ENCODE results near the gene CCDC134.

The CCDC134 gene

DNA sequence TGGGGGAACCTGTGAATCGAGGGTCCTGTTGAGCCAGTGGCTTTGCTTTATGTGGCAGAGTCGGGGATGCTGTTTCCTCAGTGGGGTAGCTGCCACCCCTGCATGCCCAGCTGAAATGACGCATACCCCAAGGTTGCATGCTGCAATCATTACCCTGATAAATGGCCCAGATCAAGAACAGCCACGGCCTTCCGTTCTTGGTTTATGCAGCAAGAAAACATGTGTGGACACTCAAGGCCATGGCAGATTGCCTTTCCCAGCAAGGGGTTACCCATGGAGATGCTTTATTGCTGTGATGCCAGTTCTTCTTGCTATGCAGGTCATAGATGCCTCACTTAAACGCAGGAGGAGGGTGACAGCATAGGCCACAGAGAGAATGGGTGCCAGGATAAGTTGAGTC, 18.1 kb downstream of the CCDC134 start:
- peaks cover 8% of the 10 kb centered on the region for H3K36me3 ChIP-seq (ENCODE audit: control insufficient read depth, insufficient read depth, low read length)
- no peaks in the 10 kb centered on the region for H3K27me3 ChIP-seq (ENCODE audit: control insufficient read depth, insufficient read depth, low read length)
- H3K4me1 ChIP-seq (ENCODE audit: control insufficient read depth, insufficient read depth, low read length) = no peaks in the 10 kb centered on the region
- no peak overlapping the region for H3K4me3 ChIP-seq (ENCODE audit: low read length)
- no peak overlapping the region for H3K9ac ChIP-seq (ENCODE audit: low read length)
- no peak overlapping the region for H3K27ac ChIP-seq (ENCODE audit: low read depth, low read length)

DNA sequence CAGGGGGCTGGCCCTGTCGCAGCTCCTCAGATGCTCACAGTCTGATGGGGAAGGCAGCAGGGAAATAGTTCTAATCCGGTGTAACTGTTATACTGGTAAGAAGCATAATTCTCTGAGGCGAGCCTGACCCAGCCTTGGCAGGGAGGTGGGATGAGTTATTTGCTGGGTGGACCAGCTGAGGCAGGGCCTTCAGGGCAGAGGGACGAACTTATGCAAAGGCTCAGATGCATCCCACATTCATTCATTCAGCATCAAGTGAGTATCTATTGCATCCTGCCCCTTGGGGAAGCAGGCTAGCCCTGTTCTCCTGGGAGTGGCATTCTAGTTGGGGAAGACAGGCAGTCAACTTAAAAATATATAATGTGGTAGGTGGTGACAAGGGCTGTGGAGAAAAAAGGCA, 18.8 kb downstream of the CCDC134 start:
- H3K4me3 ChIP-seq (ENCODE audit: low read length) = no peak overlapping the region
- no peaks in the 10 kb centered on the region for H3K27me3 ChIP-seq (ENCODE audit: control insufficient read depth, insufficient read depth, low read length)
- no peak overlapping the region for H3K9ac ChIP-seq (ENCODE audit: low read length)
- no peaks in the 10 kb centered on the region for H3K4me1 ChIP-seq (ENCODE audit: control insufficient read depth, insufficient read depth, low read length)
- H3K36me3 ChIP-seq (ENCODE audit: control insufficient read depth, insufficient read depth, low read length) = peaks cover 8% of the 10 kb centered on the region
- no peak overlapping the region for H3K27ac ChIP-seq (ENCODE audit: low read depth, low read length)

DNA sequence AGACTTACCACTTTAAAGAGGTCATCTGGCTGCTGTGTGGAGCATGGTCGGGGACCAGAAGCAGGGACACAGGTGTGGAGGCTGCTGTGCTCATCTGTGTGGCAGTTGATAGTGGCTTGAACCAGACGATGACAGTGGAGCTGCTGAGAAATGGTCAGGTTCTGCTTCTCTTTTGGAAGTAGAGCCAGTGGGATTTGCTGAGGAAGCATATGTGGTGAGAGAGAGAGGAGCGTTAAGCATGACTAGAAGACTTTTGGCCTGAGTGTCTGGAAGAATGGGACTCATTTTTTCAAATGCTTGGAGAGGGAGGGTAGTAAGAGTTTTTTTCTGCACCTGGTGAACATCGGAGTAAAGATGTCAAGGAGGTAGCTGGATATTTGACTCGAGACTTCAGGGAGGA, 20.0 kb downstream of the CCDC134 start:
- no peaks in the 10 kb centered on the region for H3K4me1 ChIP-seq (ENCODE audit: control insufficient read depth, insufficient read depth, low read length)
- no peak overlapping the region for H3K4me3 ChIP-seq (ENCODE audit: low read length)
- H3K27me3 ChIP-seq (ENCODE audit: control insufficient read depth, insufficient read depth, low read length) = no peaks in the 10 kb centered on the region
- H3K9ac ChIP-seq (ENCODE audit: low read length) = no peak overlapping the region
- H3K27ac ChIP-seq (ENCODE audit: low read depth, low read length) = no peak overlapping the region
- H3K36me3 ChIP-seq (ENCODE audit: control insufficient read depth, insufficient read depth, low read length) = peaks cover 8% of the 10 kb centered on the region

DNA sequence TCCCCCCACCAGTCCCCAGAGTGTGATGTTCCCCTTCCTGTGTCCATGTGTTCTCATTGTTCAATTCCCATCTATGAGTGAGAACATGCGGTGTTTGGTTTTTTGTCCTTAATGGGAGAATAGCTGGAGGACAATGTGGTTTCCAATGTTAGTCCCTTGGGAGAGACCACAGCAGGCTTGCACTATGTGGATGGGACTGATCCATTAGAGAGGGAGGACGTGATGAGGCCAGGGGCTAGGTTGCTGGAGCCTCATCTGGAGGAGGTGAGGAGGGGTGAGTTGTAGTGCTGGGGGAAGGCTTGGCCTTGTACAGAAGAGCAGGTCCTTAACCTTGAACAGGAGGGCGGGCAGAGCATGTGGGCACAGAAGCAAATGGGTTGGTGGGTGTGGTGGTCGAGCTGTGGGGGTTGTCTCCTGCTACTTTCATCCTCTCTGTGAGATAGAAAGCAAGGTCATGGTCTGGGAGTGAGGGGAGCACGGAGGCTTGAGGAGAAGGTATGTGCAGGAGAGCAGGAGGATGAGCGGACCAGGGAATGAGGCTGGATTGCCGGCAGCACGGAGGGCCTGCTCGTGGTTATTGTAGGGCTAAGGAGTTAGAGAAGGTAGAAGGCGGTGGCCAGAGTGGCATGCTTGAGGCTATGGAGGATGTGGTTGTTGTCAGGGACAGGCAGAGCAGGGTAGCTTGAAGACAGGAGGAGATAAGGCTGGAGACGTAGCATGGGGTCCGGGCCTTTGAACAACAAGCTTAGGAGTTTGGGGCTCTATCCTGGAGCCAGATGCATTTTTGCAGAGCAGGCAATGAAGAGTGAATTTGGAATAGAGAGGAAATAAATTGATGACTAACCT, 21.2 kb downstream of the CCDC134 start:
- Histone ChIP-seq H3K36me3 (ENCODE audit: control insufficient read depth, insufficient read depth, low read length) (peaks cover 4% of the 10 kb centered on the region), H3K27me3 (ENCODE audit: control insufficient read depth, insufficient read depth, low read length) (no peaks in the 10 kb centered on the region), H3K4me1 (ENCODE audit: control insufficient read depth, insufficient read depth, low read length) (no peaks in the 10 kb centered on the region), H3K4me3 (ENCODE audit: low read length) (no peak overlapping the region), H3K9ac (ENCODE audit: low read length) (no peak overlapping the region), H3K27ac (ENCODE audit: low read depth, low read length) (no peak overlapping the region)

DNA sequence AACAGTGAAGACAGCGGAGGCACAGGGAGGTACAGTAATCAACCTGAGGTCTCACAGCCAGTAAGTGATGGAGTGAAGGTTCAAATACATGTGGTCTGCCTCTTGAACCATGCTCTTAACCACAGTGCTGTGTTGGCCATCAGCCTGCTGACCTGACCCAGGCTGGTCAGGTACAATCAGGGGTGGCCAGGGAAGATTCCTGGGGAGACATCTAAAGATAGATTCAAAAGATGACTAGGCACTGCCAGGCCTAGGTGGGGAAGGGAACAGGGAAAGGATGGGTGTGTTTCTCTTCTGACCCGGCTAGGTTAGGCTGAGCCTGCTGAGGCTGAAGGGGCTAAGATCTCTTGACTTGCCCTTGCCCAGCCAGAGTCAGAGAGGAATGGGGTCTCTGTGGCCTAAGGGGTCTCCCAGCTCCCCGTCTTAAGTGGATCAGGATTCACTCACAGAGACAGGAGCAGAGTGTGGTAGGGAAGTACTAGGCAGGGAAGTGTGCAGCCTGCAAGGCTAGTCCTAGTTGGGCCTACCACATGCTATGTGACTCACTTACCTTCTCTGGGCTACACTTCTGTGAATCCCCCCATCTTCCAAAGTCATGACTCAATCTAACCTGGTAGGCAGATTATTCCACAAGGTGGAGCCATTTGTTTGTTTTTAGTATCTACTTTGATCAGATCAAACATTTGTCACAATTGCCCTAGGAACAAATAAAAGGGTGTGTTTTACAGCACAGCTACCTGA, 22.0 kb downstream of the CCDC134 start:
- Histone ChIP-seq H3K36me3 (ENCODE audit: control insufficient read depth, insufficient read depth, low read length) (peaks cover 4% of the 10 kb centered on the region), H3K9ac (ENCODE audit: low read length) (no peak overlapping the region), H3K27ac (ENCODE audit: low read depth, low read length) (no peak overlapping the region), H3K4me3 (ENCODE audit: low read length) (no peak overlapping the region), H3K4me1 (ENCODE audit: control insufficient read depth, insufficient read depth, low read length) (no peaks in the 10 kb centered on the region), H3K27me3 (ENCODE audit: control insufficient read depth, insufficient read depth, low read length) (no peaks in the 10 kb centered on the region)

DNA sequence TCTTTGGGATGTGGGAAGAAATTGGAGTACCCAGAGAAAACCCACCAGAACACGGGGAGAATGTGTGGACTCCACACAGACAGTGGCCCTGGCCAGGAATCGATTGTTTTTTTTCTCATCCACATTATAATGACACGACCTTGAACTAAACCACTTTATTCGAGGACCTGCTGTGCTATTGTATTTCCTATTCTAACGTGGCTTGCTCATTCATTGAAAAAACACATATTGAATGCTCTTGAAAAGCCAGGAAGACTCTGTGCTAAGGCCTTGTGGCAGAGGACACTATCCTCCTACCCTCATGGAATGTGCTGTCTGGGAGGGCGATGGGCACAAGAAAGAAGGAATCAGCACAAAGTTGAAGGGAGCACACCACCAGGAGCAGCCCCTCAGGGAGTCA, 23.3 kb downstream of the CCDC134 start:
- H3K36me3 ChIP-seq (ENCODE audit: control insufficient read depth, insufficient read depth, low read length) = peaks cover 3% of the 10 kb centered on the region
- no peaks in the 10 kb centered on the region for H3K4me1 ChIP-seq (ENCODE audit: control insufficient read depth, insufficient read depth, low read length)
- no peak overlapping the region for H3K4me3 ChIP-seq (ENCODE audit: low read length)
- no peaks in the 10 kb centered on the region for H3K27me3 ChIP-seq (ENCODE audit: control insufficient read depth, insufficient read depth, low read length)
- H3K9ac ChIP-seq (ENCODE audit: low read length) = no peak overlapping the region
- H3K27ac ChIP-seq (ENCODE audit: low read depth, low read length) = no peak overlapping the region

DNA sequence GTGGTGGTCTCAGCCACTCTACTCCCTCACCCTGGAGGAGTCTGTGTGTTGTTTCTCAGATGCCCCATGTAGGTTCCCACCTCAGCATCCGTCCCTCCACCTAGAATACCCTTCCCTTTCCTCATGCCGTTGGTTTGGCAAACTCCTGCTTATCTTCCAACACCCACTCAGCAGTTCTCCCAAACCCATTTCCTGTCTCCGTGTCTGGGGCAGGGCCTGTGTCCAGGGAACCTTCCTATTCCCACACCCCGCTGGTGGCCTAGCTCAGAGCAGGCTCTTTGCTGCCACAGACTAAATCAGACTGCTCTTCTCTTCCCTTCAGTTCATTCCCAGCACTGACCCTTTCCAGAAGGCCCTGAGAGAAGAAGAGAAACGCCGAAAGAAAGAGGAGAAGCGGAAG, 24.9 kb downstream of the CCDC134 start:
- no peak overlapping the region for H3K27ac ChIP-seq (ENCODE audit: low read depth, low read length)
- no peaks in the 10 kb centered on the region for H3K27me3 ChIP-seq (ENCODE audit: control insufficient read depth, insufficient read depth, low read length)
- no peaks in the 10 kb centered on the region for H3K36me3 ChIP-seq (ENCODE audit: control insufficient read depth, insufficient read depth, low read length)
- no peaks in the 10 kb centered on the region for H3K4me1 ChIP-seq (ENCODE audit: control insufficient read depth, insufficient read depth, low read length)
- no peak overlapping the region for H3K4me3 ChIP-seq (ENCODE audit: low read length)
- H3K9ac ChIP-seq (ENCODE audit: low read length) = no peak overlapping the region

DNA sequence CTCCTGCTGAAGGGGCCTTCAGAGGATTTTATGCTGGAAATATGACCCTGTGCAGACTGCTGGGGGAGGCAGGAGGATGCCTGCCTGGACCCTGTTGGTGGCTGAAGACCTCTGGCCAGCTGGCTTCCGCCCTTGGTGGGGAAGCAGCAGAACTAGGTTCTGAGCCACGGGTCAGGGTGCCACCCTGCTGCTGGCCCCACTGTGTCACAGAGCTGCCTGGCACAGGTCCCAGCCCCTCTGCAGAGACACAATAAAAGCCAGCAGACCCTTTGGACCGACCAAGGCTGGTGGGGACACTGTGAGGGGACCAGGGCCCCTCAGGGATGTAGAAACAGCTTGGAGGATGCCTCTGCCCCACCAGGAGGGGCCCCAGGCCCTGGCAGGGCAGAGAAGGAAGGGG, 25.5 kb downstream of the CCDC134 start:
- H3K36me3 ChIP-seq (ENCODE audit: control insufficient read depth, insufficient read depth, low read length) = no peaks in the 10 kb centered on the region
- no peak overlapping the region for H3K27ac ChIP-seq (ENCODE audit: low read depth, low read length)
- H3K4me3 ChIP-seq (ENCODE audit: low read length) = no peak overlapping the region
- no peaks in the 10 kb centered on the region for H3K4me1 ChIP-seq (ENCODE audit: control insufficient read depth, insufficient read depth, low read length)
- no peak overlapping the region for H3K9ac ChIP-seq (ENCODE audit: low read length)
- no peaks in the 10 kb centered on the region for H3K27me3 ChIP-seq (ENCODE audit: control insufficient read depth, insufficient read depth, low read length)

DNA sequence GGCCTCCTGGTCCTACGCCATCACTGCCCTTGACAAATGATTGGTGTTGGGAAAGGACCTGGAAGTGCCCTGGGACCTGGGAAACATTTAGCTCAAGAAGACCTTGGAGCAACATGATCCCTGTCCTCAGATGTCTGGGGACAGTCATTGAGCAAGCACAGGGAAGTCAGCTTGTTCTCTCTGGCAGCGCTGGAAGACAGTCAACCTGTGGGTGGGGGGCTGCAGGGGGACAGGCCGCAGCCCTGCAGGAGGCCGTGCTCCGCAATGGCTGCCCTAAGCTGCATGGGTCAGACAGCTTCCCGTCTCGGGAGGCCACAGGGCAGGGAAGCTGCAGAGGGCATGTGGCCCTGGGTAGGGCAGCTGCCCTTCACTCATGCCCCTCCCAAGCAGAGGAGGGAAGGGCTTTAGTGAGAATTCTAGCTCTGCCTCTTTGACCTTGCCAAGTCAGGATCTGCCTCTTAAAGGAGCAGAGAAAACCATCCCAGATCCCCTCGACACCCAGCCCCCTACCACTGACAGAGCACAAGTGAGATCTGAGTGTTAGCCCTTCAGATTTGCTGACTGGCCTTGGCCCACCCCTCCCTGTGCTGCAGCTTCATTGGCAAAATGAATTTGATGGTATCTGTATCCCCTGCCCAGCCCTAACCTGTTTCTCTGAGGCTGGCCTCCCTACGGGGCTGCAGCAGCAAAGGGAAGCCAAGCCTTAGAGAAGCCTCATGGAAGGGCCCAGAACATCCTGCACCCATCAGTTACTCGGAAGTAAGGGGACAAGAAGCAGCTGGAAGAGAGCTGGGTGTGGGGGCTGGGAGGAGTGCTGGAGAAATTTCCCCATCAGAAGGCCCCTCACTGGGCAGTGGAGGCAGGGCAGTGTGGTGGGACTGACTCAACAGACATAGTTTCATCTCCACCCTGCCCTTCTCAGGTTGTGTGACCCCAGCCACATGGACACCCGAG, 26.2 kb downstream of the CCDC134 start:
- no peak overlapping the region for H3K9ac ChIP-seq (ENCODE audit: low read length)
- no peak overlapping the region for H3K4me3 ChIP-seq (ENCODE audit: low read length)
- no peaks in the 10 kb centered on the region for H3K4me1 ChIP-seq (ENCODE audit: control insufficient read depth, insufficient read depth, low read length)
- no peak overlapping the region for H3K27ac ChIP-seq (ENCODE audit: low read depth, low read length)
- no peaks in the 10 kb centered on the region for H3K27me3 ChIP-seq (ENCODE audit: control insufficient read depth, insufficient read depth, low read length)
- H3K36me3 ChIP-seq (ENCODE audit: control insufficient read depth, insufficient read depth, low read length) = no peaks in the 10 kb centered on the region

DNA sequence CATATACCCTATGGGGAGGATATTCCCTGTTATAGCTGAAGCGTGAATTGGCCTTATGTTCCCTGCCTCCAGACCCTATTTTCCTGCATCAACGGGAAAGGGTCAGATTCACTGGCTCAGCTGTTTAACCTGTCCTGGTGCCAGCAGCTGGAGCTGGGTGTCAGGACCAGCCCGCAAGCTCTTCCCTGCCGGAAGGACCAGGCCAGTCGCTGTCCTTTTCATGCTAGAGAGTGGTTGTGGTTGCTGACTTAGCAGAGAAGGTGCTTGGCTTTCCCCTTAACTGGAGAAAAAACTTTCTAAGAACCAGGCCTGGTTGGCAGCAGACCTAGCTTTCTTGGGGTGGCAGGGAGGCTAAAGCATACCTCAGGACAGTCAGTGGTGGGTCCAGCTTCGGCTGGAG, 27.2 kb downstream of the CCDC134 start:
- Histone ChIP-seq H3K36me3 (ENCODE audit: control insufficient read depth, insufficient read depth, low read length) (no peaks in the 10 kb centered on the region), H3K27me3 (ENCODE audit: control insufficient read depth, insufficient read depth, low read length) (no peaks in the 10 kb centered on the region), H3K9ac (ENCODE audit: low read length) (no peak overlapping the region), H3K4me3 (ENCODE audit: low read length) (no peak overlapping the region), H3K27ac (ENCODE audit: low read depth, low read length) (no peak overlapping the region), H3K4me1 (ENCODE audit: control insufficient read depth, insufficient read depth, low read length) (no peaks in the 10 kb centered on the region)

DNA sequence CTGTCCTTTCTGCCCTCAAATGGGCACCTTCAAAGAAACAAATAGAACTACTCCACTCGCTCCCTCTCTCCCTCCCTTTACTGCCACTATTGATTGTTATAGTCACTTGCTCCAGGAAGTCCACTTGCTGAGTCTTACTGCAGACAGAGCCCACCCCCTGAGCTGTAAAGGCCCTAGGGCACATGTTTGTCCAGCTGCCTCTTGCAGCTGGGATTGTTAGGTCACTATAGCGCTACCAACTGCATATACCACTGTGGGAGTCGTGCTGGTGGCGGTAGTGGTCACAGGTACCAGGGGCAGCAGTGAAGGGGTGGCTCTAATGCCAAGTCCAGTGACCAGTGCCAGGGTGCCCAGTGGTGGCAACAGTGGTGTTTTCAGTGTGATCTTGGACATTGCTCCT, 28.0 kb downstream of the CCDC134 start:
- no peak overlapping the region for H3K9ac ChIP-seq (ENCODE audit: low read length)
- H3K27ac ChIP-seq (ENCODE audit: low read depth, low read length) = no peak overlapping the region
- no peaks in the 10 kb centered on the region for H3K4me1 ChIP-seq (ENCODE audit: control insufficient read depth, insufficient read depth, low read length)
- no peaks in the 10 kb centered on the region for H3K36me3 ChIP-seq (ENCODE audit: control insufficient read depth, insufficient read depth, low read length)
- H3K27me3 ChIP-seq (ENCODE audit: control insufficient read depth, insufficient read depth, low read length) = no peaks in the 10 kb centered on the region
- H3K4me3 ChIP-seq (ENCODE audit: low read length) = no peak overlapping the region

DNA sequence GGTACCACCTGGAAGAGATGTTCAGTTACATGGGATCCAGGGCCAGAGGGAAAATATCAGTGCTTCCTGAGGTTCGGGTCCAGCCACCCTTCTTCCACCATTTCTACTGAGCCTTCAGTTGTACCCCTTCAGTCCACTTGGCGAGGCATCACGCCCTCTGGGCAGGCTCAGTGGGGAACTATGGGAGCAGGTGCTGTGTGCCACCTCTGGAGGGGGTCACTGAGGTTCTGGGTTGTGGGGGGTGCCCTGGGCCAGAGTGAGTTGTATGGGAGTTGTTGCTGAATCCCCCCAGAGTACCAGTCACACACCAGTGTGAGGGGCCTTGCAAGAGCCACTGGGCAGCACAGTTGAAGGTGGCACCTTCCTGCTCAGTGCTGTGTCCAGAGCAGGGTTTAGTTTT, 29.7 kb downstream of the CCDC134 start:
- Histone ChIP-seq H3K36me3 (ENCODE audit: control insufficient read depth, insufficient read depth, low read length) (no peaks in the 10 kb centered on the region), H3K4me1 (ENCODE audit: control insufficient read depth, insufficient read depth, low read length) (peaks cover 2% of the 10 kb centered on the region), H3K27me3 (ENCODE audit: control insufficient read depth, insufficient read depth, low read length) (no peaks in the 10 kb centered on the region), H3K9ac (ENCODE audit: low read length) (no peak overlapping the region), H3K4me3 (ENCODE audit: low read length) (no peak overlapping the region), H3K27ac (ENCODE audit: low read depth, low read length) (no peak overlapping the region)

All from rectal smooth muscle tissue (tissue), 1 donor.